Measurements from ENCODE around the gene RNU5D-1. TPM values are rescaled to one million over a fixed set of nuclear protein-coding genes. Genes with fewer than 3 reads are reported as not detected.

The RNU5D-1 gene
- total and polyA plus RNA-seq, 7 donors = not detected

DNA sequence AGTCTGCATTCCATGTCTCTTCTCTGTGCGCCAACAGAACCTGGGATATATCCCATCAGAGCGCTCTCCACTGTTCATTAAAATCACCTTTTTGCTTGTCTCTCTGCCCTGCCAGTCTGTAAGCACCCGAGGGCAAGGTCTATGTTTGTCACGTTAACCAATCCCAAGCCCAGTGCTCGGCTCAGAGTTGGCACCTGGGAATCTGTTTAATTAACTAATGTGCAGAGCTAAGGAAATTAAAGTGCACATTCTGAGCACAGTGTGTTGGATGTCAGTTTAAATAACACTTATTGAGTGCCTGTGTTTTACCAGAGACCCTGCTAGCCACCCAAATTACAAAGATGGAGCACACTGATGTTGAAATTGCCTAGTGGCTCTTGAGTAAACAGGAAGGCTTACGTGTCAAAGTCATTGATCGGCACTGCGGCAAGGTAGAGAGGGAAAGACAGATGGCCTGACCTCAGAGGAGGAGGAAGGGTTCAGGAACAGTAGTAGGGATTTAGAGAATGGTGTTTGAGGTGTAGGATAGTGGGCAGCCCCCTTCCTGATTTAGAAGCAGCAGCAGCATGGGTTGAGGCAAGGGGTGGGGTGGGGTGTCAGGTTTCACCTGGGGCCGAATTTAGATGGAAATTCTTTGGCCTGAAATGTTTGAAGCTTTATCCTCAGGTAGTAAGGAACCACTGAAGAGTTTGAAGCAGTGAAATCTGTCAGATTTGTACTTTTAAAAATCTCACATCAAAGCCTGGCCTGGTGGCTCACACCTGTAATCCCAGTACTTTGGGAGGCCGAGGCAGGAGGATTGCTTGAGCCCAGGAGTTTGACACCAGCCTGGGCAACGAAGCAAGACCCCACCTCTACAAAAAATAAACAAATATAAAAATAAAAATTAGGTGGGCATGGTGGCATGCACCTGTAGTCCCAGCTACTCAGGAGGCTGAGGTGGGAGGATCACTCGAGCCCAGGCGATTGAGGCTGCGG, 48.8 kb downstream of the RNU5D-1 start:
- no peak for DNase-seq
- H3K27ac ChIP-seq = no peak overlapping the region
- TF ChIP-seq POLR2AphosphoS5 (IDR thresholded peaks at IDR 0.05) = no peak
- TF ChIP-seq, protein P1, sequence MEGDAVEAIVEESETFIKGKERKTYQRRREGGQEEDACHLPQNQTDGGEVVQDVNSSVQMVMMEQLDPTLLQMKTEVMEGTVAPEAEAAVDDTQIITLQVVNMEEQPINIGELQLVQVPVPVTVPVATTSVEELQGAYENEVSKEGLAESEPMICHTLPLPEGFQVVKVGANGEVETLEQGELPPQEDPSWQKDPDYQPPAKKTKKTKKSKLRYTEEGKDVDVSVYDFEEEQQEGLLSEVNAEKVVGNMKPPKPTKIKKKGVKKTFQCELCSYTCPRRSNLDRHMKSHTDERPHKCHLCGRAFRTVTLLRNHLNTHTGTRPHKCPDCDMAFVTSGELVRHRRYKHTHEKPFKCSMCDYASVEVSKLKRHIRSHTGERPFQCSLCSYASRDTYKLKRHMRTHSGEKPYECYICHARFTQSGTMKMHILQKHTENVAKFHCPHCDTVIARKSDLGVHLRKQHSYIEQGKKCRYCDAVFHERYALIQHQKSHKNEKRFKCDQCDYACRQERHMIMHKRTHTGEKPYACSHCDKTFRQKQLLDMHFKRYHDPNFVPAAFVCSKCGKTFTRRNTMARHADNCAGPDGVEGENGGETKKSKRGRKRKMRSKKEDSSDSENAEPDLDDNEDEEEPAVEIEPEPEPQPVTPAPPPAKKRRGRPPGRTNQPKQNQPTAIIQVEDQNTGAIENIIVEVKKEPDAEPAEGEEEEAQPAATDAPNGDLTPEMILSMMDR (IDR thresholded peaks at IDR 0.05) = no peak
- TF ChIP-seq POLR2A (IDR thresholded peaks at IDR 0.05) = no peak
- TF ChIP-seq EP300 (IDR thresholded peaks at IDR 0.05) = no peak
- H3K4me1 ChIP-seq = no peaks in the 10 kb centered on the region
- intact Hi-C loops (cut with DNase I) = no loop called here
- H3K36me3 ChIP-seq = no peaks in the 10 kb centered on the region
- H3K9me3 ChIP-seq = no peaks in the 10 kb centered on the region
- WGBS, 2 donors = 71 to 84% methylated on average over 14 of the region's 14 CpGs
- H3K4me3 ChIP-seq = no peak overlapping the region
- no peaks in the 10 kb centered on the region for H3K27me3 ChIP-seq

Small RNA genes lying within 50 kb of the gene (small RNA-seq; reads per million reads assigned to genes)
- 0.43 to 14.1 (median 2.5) reads per million in 3 donors for gene RNU5D-1
- 0 to 0.51 (median 0) reads per million in 3 donors for gene RNU5F-1
- gene SNORD38A = 346 to 444 (median 426) reads per million in 3 donors
- gene SNORD38B = 0 reads per million in 3 donors
- gene SNORD46 = 823 to 1,859 (median 1,554) reads per million in 3 donors
- 0 reads per million in 3 donors for gene SNORD55

Other genes starting within 250 kb of the RNU5D-1 start
- 1 to 10 TPM; 1.7 to 5.6 (median 4.5) TPM for gene TMEM53, start 56.7 kb downstream of the RNU5D-1 start, total RNA-seq
- gene TMEM53, start 56.7 kb downstream of the RNU5D-1 start, polyA plus RNA-seq = 10 to 100 TPM; 17.1 to 29.7 (median 19.8) TPM
- 1 to 10 TPM in 2 of 4 donors, under 1 TPM in 1, not detected in 1; 0.33 to 1.5 (median 1.1) TPM for gene ARMH1, start 56.5 kb downstream of the RNU5D-1 start, total RNA-seq
- gene ARMH1, start 56.5 kb downstream of the RNU5D-1 start, polyA plus RNA-seq = 10 to 100 TPM in 1 of 3 donors, not detected in 2; 23.0 TPM
- 1 to 10 TPM in 2 of 4 donors, under 1 TPM in 2; 0.36 to 2.0 (median 1.2) TPM for gene KIF2C, start 8.7 kb upstream of the RNU5D-1 start, total RNA-seq
- gene KIF2C, start 8.7 kb upstream of the RNU5D-1 start, polyA plus RNA-seq = 10 to 100 TPM in 1 of 3 donors, 1 to 10 TPM in 1, under 1 TPM in 1; 0.60 to 16.2 (median 3.9) TPM
- 1,000 to 10,000 TPM; 2,554 to 3,717 (median 3,009) TPM for gene RPS8, start 44.4 kb upstream of the RNU5D-1 start, total RNA-seq
- 1,000 to 10,000 TPM; 1,996 to 3,223 (median 2,310) TPM for gene RPS8, start 44.4 kb upstream of the RNU5D-1 start, polyA plus RNA-seq
- 1 to 10 TPM in 1 of 4 donors, under 1 TPM in 1, not detected in 2; 0.33 to 1.1 TPM for gene BEST4, start 57.0 kb upstream of the RNU5D-1 start, total RNA-seq
- 10 to 100 TPM in 2 of 3 donors, 1 to 10 TPM in 1; 6.0 to 37.1 (median 10.2) TPM for gene BEST4, start 57.0 kb upstream of the RNU5D-1 start, polyA plus RNA-seq
- gene PLK3, start 69.2 kb upstream of the RNU5D-1 start, total RNA-seq = 10 to 100 TPM in 2 of 4 donors, 1 to 10 TPM in 2; 8.2 to 28.1 (median 11.0) TPM
- 10 to 100 TPM in 2 of 3 donors, 1 to 10 TPM in 1; 7.2 to 12.1 (median 10.2) TPM for gene PLK3, start 69.2 kb upstream of the RNU5D-1 start, polyA plus RNA-seq
- 1 to 10 TPM in 1 of 4 donors, not detected in 3; 1.1 TPM for gene DYNLT4, start 76.2 kb upstream of the RNU5D-1 start, total RNA-seq
- under 1 TPM in 1 of 3 donors, not detected in 2; 0.20 TPM for gene DYNLT4, start 76.2 kb upstream of the RNU5D-1 start, polyA plus RNA-seq
- gene BTBD19, start 77.4 kb upstream of the RNU5D-1 start, total RNA-seq = 1 to 10 TPM; 2.7 to 9.4 (median 3.2) TPM
- 1 to 10 TPM in 1 of 3 donors, under 1 TPM in 1, not detected in 1; 0.60 to 2.3 TPM for gene BTBD19, start 77.4 kb upstream of the RNU5D-1 start, polyA plus RNA-seq
- gene PTCH2, start 112.1 kb upstream of the RNU5D-1 start, total RNA-seq = 1 to 10 TPM in 1 of 4 donors, under 1 TPM in 3; 0.36 to 2.8 (median 0.83) TPM
- under 1 TPM in 1 of 3 donors, not detected in 2; 0.45 TPM for gene PTCH2, start 112.1 kb upstream of the RNU5D-1 start, polyA plus RNA-seq